ENCODE results near the gene C20orf144.
"Not testable (repeated sequence)": the region's sequence is repeated elsewhere in the genome, so short reads cannot be mapped to it uniquely, and the experiment has no call there.

The C20orf144 gene

DNA sequence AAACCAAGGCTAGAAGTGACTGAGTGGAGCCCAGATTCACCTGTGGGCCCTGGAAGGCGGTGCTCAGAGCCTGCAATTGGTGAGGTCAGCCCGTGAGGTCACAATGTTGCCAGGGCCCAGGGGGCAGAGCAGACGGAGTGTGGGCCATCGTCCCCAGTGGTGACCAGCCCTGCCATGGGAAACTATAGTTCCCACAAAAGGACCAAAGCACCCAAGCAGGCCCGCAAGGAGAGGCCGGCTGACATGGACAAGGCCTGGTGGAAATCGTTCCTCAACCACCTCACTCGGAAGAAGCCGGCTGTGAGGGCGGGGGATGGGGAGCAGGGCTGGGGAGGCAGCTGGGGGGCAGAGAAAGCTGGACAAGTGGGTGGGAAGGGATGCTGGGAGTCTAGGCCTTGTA lies at the start of gene C20orf144:
Gene C20orf144, plus strand, starts transcription at position 156 of the 400 bp plus-strand sequence. Its CDS starts 19 bp downstream, at position 175.
- DNase-seq = no peak

DNA sequence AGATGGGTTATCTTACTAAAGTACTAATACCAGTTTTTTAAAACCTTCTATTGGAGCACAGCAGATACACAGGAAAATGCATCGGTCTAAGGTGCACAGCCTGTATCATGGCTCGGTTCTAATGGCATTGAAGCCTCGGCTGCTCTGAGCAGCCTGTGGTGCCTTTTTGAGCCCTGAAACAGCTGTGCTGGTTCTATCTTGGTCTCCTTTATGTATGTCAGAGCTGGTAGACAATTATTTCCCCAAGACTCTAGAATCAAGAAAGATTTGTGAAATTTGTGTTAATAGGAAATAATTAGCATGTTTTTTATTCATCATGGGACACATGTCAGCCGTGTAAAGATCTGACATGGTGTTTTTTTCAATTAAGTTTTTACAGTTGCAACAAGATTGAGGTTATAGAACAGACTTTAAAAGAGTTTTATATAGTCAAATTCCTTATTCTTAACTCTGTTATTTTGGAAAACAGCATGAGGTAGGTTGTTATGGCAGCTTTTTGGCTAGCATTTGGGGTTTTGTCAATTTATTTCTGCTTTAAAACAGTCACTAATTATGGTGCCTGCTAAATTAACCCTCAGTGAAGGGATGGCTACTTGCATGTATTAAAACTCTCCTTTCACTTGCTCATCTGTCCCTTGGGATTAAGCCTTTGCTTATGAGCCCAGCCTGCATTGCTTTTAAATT lies 40.3 kb upstream of the C20orf144 start:
- DNase-seq = no peak

DNA sequence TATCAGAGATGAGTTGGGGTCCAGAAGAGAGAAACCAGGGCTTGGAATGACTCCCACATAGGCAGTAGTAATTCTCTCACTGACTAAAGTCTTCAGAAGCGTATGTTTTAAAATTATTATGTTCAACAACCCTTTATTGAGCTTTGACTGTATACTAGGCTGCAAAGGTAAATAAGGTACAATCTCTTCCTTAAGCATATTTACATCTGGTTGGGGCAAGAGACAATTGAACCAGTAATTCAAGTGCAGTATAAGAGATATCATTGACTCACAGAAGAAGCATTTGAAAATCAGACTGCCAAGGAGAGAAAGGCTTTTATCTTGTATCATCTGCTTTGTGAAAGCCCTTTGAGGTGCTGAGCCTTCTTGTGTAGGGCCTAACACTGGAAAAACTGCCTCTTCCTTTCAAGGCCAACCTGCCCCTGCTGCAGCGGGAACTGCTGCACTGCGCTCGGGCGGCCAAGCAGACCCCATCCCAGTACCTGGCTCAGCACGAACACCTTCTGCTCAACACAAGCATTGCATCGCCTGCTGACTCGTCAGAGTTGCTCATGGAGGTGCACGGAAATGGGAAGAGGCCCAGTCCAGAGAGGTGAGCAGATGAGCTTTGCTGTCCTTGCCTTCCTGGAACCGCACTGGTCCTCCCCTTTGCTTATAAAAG lies 39.3 kb upstream of the C20orf144 start:
- DNase-seq = no peak

DNA sequence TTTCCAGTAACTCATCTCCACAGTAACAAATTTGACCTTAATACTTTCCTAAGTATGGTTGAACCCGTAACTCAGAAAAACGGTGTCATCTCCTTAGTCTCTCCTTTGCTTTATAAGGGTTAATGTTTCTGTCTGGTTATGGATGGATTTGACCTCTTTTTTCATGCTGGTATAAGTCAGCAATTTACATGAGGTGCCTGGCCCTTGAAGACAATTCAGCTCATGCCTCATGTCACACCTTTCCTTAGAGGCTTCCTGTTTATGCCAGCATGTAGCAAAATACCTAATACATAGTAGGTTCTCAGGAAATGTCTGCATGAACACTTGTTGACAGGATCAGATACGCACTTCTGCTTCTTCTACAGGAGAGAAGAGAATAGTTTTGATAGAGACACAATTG lies 37.7 kb upstream of the C20orf144 start:
- no peak for DNase-seq

DNA sequence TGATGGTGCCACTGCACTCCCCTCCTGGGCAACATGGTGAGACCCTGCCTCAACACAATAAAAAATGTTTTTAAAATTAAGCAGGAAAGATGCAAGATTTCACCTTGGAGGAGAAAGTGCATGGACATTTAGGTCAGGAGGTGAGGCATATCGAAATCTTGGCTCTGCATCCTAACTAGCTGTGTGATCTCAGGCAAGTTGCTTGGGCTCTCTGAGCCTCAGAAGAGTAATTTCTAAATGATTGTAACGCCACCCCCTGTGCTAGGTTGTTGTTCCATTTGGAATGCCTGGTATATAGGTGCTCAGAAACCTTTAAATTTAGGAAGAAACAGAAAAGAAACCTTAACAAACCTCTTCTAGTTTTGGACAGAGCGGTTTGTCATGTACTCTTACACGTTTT lies 35.9 kb upstream of the C20orf144 start:
- DNase-seq = no peak

DNA sequence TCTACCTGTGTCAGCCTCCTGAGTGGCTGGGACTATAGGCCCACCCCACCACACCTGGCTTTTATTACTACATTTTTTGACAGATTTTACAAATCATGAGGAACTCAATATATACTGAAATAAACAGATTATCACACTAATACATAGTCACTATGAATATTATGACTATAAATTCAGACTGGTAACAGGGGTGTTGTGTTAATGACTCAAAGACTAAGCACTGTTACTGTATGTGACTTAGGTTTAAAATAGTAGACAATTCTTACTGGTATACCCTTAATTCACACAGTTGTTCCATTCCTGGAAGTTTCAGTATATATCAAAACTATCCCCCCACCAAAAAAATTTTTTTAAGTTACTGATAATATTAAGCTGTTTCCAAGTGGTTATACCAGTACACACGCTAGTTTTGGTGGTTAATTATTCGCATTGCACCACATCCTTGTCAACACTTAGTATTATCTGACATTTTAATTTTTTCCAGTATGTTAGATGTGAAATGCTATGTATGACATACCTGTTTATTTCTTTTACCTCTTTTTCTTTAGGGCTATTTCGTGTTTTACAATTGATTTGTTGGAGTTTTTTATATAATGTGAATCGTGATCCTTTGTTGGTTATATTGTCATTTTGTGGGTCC lies 34.4 kb upstream of the C20orf144 start:
- DNase-seq = no peak

DNA sequence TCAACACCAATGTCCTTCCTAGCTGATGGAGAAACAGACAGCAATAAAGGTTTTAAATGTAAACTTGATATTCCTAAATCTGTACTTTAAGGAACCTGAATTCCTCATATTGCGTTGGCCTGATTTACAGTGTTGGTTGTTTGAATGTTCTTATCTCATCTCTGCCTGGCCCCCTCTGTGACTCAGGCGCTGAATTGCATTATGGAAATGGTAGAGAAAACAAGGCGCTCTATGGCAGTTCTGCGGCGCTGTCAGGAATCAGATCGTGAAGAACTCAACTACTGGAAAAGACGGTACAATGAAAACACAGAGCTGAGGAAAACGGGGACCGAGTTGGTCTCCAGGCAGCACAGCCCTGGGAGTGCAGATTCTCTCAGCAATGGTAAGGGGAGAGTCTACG lies 32.6 kb upstream of the C20orf144 start:
- DNase-seq = no peak

DNA sequence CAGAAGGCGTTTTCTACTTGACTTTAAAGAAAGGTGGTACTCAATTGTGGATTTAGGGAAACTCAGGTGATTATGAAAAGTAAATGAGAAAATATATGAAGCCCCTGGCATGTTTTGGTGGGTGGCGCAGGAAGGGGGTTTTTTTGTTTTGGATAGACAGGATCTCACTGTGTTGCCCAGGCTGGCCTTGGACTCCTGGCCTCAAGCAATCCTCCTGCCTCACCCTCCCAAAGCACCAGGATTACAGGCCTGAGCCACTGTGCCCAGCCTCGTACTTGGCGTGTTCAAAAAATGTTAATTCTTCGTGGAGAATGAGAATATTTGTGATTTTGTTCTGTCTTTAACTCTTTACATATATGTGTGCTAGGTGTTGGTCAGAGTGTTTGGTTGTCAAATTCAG lies 32.1 kb upstream of the C20orf144 start:
- no peak for DNase-seq

DNA sequence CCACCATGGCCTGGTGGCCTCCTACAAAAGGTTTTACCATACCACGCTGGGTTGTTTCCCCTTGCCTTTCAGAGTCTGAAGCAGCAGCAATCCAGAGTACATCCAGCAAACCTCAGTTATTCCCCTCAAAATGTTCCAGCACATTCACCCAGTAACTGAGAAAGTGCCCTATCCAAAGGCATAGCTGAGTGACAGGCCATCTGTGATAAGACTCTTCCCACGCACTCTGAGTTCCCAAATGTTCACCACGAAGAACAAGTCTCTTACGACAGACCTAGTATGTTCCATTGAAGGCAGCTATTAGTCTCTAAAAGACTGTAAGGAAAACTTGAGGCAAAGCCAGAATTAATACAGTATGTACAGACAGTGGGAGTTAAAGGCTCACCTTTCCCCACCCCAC lies 31.6 kb upstream of the C20orf144 start:
- no peak for DNase-seq

DNA sequence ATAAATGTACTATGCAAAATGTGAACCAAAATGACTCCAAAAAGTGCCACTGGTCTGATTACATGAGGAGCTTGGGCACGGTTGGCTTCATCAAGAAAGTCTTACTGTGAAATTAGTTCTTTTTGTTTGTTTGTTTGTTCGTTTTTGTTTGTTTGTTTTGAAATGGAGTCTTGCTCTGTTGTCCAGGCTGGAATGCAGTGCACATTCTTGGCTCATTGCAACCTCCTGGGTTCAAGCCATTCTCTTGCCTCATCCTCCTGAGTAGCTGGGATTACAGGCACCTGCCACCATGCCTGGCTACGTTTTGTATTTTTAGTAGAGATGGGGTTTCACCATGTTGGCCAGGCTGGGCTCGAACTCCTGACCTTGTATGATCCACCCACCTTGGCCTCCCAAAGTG lies 30.2 kb upstream of the C20orf144 start:
- DNase-seq = not testable (repeated sequence)

DNA sequence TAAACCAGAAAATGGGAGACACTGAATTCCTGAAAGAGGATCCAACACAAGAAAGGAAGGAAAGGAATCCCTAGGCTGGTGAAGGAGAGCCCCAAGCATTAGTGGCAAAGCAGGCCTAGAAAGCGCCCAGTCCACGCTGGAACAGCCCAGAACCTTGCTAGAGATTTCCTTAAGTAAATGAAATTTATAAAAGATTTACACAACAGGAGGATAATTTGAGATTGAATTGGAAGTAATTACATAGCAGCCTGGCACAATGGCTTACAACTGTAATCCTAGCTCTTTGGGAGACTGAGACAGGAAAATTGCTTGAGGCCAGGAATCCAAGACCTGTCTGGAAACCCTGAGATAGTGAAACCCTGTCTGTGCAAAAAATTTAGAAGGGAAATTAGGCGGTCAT lies 26.8 kb upstream of the C20orf144 start:
- no peak for DNase-seq

DNA sequence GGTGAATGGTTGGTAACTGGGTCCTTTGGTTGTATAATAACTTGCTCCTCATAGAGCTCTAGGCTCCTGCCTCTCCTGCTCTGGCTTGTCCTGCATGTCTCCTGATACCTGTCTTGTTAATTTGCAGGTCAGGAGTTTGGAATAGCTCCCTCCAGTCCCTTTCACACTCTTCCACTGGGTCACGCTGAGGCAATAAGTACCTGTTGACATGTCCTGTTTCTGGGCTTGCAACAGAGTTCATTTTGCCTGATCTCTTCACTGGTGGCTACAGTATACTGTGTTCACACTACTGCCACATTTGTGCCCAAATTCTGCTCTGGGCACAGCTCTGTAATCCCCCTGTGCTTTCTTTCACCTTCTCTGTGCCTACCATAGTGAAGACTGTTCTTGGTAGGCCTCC lies 25.4 kb upstream of the C20orf144 start:
- DNase-seq = no peak

DNA sequence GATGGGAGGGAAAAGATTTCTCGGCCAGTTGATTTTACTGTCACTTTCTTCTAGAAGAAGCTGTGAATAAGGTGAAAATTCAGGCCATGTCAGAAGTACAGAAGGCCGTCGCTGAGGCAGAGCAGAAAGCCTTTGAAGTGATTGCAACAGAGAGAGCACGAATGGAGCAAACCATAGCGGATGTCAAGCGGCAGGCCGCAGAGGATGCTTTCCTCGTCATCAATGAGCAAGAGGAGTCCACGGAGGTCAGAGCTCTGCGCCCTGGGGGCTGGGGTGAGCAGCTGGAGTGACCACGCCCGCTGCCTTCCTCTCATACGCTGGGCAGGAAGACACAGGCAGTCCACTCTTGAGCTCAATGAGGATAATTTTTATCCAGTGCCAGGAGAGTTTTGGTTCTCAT lies 21.8 kb upstream of the C20orf144 start:
- no peak for DNase-seq

DNA sequence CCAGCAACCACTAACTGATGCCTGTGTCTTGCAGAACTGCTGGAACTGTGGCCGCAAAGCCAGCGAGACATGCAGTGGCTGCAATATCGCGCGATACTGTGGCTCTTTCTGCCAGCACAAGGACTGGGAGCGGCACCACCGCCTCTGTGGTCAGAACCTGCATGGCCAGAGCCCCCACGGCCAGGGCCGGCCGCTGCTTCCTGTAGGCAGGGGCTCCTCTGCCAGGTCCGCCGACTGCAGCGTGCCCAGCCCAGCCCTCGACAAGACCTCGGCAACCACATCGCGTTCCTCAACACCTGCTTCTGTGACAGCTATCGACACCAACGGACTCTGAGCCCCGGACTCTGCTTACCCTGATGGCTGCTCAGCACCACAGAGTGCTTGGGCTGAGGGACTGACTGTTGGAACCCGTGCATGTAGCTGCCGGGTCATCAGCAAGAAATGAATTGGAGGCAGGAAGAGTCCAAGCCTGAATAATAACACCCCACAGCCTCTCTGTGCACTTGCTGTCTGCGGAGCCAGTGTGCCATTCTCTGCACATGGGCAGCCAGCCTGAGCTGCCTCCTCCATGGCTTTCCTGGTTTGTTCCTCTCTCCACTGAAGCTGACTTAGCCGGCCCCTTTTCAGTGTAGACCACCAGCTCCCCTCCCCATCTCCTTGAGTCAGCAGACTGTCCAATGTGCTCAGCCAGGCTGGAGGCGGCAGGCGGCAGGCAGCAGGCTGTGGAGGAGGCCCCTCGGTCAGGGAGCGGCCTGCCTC lies 17.6 kb upstream of the C20orf144 start:
- no peak for DNase-seq

DNA sequence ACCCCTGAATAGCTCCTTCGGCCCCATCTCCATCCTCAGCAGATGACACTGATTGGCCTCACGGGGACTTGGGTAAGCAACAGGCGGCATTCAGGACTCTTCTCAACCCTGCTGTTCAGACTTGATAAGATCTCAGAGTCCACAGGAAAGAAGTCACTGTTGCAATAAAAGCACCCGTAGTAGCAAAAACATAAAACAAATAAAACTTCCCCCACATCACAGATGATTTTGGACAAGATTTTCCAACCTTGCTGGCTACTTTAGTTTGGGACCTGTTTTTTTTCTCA lies 17.1 kb upstream of the C20orf144 start:
- DNase-seq = no peak

DNA sequence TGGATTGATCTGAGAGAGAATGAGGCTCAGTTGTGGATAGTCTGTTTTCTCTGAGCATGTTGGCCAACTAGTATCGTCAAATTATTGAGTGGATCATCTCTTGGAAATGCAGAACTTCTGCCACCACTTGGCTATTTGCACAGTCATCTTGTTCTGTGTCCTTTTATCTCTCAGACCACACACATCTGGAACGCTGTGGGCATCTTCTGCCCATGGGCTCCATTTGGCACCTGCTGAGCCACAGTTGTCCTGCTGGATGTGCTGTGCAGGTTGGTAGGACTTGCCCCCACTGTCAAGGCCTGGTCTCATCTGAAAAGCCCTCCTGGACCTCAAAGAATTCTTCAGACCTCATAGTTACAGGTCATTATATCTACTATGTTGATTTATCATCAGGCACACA lies 16.7 kb upstream of the C20orf144 start:
- no peak for DNase-seq

DNA sequence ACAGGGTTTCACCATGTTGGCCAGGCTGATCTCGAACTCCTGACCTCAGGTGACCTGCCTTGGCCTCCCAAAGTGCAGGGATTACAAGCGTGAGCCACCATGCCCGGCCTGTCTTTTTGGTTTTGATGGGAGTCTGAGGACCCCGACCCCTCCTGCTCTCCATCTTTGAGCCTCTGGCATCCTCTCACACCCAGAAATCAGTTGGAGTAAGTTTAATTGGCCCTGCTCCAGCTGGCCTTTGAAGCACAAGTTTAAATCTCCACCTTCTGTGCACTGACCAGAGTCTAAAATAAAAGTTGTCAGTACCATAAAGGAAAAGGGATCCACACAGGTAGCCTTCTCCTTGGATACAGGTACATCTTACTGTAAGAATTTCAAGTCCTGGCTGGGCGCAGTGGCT lies 15.9 kb upstream of the C20orf144 start:
- no peak for DNase-seq

DNA sequence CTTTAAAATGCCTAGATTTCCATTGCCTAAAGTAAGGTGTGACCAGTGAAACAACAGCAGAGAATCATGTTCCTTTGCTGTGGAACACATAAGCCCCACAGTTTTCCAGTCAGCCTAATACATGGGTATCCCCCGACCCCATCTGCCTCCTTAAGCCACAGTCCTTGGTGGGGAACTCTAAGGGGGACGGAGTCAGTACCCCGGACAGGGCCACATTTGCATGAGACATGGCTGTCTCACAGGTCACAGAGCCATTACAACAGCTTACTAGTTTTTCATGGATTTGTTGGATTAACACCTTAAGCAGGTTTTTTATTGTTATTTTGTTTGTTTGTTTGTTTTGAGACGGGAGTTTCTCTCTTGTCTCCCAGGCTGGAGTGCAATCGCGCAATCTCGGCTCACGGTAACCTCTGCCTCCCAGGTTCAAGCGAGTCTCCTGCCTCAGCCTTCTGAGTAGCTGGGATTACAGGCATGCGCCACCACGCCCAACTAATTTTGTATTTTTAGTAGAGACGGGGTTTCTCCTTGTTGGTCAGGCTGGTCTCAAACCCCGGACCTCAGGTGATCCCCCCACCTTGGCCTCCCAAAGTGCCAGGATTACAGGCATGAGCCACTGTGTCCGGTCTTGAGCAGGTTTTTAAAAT lies 15.0 kb upstream of the C20orf144 start:
- not testable (repeated sequence) for DNase-seq

DNA sequence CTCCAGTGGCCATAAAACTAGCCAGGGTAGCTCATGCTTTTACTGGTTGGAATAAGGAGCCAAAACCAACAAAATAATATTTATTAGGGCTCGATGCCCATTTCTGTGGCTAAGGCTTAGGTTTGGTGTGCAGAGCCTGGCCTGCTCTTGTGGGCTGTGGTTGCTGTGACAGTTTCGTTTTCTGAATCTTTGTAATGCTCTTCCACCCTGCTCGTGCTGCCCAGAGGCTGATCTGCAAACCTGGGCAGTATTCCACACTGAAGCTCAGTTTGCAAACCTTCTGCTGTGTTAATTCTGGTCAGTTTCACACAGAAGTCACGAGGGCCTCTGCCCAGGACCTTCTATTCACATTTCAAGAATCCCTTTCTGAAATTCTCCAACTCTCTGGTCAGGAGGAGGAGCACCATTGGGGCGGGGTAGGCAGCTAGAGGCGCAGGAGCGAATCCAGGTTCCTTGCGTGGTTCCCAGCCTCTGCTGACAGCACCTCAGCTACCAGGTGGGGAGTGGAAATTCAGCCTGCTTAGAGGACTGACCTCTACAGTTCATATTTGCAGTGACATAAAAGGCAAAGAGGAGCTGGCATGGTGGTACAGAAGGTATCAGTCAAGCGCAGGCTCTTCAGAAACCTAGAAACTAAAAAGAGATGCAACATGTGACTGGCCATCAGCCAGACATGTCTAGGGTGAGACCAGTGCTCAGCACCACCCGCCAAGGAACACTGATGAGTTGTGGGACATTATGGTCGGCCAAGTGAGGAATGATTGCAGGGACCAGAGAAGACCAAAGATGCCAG lies 14.3 kb upstream of the C20orf144 start:
- DNase-seq = no peak

DNA sequence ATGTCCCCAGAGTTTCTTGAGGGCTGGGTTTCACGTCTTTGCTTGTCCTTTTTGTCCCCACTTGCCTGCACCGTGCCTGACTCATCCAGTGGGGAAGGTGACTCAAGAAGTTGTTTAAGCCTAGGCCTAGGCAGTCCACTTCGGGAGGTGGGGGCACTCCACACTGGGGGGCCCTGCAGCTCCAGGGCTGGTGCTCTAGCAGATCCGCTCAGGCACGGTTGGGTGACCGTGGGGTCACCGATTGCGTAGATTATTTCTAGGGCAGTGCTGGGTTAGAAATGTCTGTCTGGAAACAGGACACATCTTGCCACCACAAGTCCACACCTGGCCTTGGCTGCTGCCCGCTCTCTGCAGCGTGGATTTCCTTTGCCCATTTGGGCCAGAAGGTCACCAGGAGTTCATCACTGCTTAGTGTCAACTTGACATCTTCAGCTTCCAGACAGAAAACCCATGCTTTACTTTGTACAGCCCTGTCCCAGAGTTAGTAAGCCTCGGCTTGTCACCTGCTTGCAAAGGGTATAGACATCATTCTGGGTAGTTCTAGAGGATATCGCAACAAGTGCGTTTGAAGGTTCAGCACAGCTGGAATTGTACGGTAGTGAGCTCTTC lies 13.6 kb upstream of the C20orf144 start:
- DNase-seq = no peak

DNA sequence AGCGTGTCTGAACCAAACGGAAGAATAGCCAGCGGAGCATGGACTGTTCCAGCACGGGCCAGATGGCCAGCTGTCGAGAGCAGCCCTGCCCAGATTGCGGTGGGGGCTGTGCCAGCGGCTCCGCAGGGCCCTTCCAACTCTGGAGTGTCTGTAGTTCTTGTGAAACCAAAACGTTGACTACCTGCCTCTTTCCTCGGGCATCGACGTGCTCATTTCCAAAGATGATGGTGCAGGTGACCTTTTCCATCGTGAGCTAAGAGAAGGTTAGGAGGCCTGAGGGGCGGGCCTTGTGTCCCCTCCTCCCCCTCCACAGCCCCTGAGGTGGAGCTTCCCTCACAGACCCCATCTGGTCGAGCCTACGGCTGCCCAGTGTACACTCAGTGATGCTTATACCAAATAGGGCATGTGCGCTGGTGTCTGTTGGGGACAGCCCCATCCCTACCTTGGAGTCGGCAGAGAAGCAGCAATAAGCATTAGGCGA lies 12.9 kb upstream of the C20orf144 start:
- no peak for DNase-seq

All from stimulated activated CD4-positive, alpha-beta T cell treated with anti-CD3 and anti-CD28 coated beads, Interleukin-12 subunit alpha, Interleukin-12 subunit beta, amount 100 ng/mL, for 4 hours (primary cell).